Esophagus squamous epithelium (tissue), 5 donors: Measurements from ENCODE around the gene TMEM89. TPM values are rescaled to one million over a fixed set of nuclear protein-coding genes. Genes with fewer than 3 reads are reported as not detected.

ENCODE experiments used
- DNase-seq: peaks from one replicate; lab custom pipeline; 2025; lab: John Stamatoyannopoulos, UW
- H3K27ac ChIP-seq, 4 donors: fragments of 200-600 bp; sonication (generic); one replicate each; pipeline ENCODE4 v1.5.1; 2016 to 2019; ENCODE audit warnings: mild to moderate bottlenecking in 1 of 4
- H3K27me3 ChIP-seq, 4 donors: fragments of 200-600 bp; sonication (generic); 1 replicate in 3 of 4; 2 replicates in 1 of 4; pipeline versions ENCODE4 v1.5.1 to v1.6.0; 2017 to 2021; ENCODE audit warnings: antibody characterized with exemption in 1 of 4
- H3K36me3 ChIP-seq, 3 donors: fragments of 200-600 bp; sonication (generic); one replicate each; pipeline ENCODE4 v1.5.1; 2016 to 2019
- H3K4me1 ChIP-seq, 3 donors: fragments of 200-600 bp; sonication (generic); one replicate each; pipeline ENCODE4 v1.5.1; 2017 to 2019
- H3K4me3 ChIP-seq, 4 donors: fragments of 200-600 bp; sonication (generic); 1 replicate in 3 of 4; 2 replicates in 1 of 4; pipeline ENCODE4 v1.5.1; 2016 to 2019; ENCODE audit warnings: mild to moderate bottlenecking in 2 of 4, moderate library complexity in 1 of 4
- H3K9me3 ChIP-seq, 3 donors: fragments of 200-600 bp; sonication (generic); one replicate each; pipeline ENCODE4 v1.5.1; 2016 to 2019
- CTCF ChIP-seq, 6 experiments: fragments of 450-650 bp in 4 of 6; fragments of 200-600 bp in 2 of 6; sonication (generic) in 2 of 6; IDR thresholded peaks; one replicate each; pipeline ENCODE4 v1.5.1; 2016 to 2019; ENCODE audit warnings: antibody characterized with exemption in 6 of 6, mild to moderate bottlenecking in 4 of 6, moderate library complexity in 4 of 6
- POLR2A ChIP-seq, 4 donors: fragments of 450-650 bp; IDR thresholded peaks; one replicate each; pipeline ENCODE4 v1.6.1; 2017; ENCODE audit warnings: antibody characterized with exemption in 4 of 4, mild to moderate bottlenecking in 4 of 4, moderate library complexity in 3 of 4
- WGBS, 2 donors: methylation state at CpG; one replicate each; pipeline ENCODE4 v1.1.5; 2018; 5-methylcytosine and 5-hydroxymethylcytosine counted together
- intact Hi-C: fragments of 100-400 bp; cut with DNase I; formaldehyde crosslinking; loops from one replicate; pipeline ENCODE4 v1.15.0; 2022
- total RNA-seq, 4 donors: library from RNA; depleted of rRNA; stranded (reverse); fragments of >200 nt; gene quantifications; one replicate each; pipeline ENCODE4 v1.1.0, GENCODE V29; 2016
- donor health status: DM: yes; HTN: yes; CAD: no.

The TMEM89 gene
- total RNA-seq, 4 donors from 2014 or later, result not detected

- Histone ChIP-seq H3K4me3 (peak overlapping the region; percentile 42 to 76 (median 53)), H3K36me3 (no peaks in the 10 kb centered on the region), H3K4me1 (peaks cover 20 to 29% (median 24%) of the 10 kb centered on the region in 3 donors), H3K9me3 (no peaks in the 10 kb centered on the region), H3K27me3 (peaks cover 0 to 58% (median under 1%) of the 10 kb centered on the region in 4 donors), H3K27ac (peak overlapping the region in 3 of 4 donors; percentile 43 to 86 (median 76))
- intact Hi-C loops, result no loop called here
- 54 to 69% methylated on average over 13 to 31 of the region's 45 CpGs for WGBS, 2 donors
- no peak for DNase-seq
- TF ChIP-seq POLR2A (IDR thresholded peaks at IDR 0.05) (no peak), CTCF (IDR thresholded peaks at IDR 0.05) (no peak)
These were observed 35.3 kb upstream of the TMEM89 start for GRCh38 chr3:48656841-48657281.

GRCh38 chr3:48656061-48656840 lies 34.7 kb upstream of the TMEM89 start:
- intact Hi-C loops, result no loop called here
- Histone ChIP-seq H3K4me1 (peaks cover 14 to 23% (median 20%) of the 10 kb centered on the region in 3 donors), H3K27ac (peak overlapping the region; percentile 43 to 86 (median 70)), H3K27me3 (peaks cover 0 to 52% (median 0%) of the 10 kb centered on the region in 4 donors), H3K36me3 (no peaks in the 10 kb centered on the region), H3K9me3 (no peaks in the 10 kb centered on the region), H3K4me3 (peak overlapping the region; percentile 42 to 76 (median 53))
- DNase-seq, result no peak
- TF ChIP-seq CTCF (IDR thresholded peaks at IDR 0.05), result peak; percentile 60 to 86 (median 76)
- no peak for TF ChIP-seq POLR2A (IDR thresholded peaks at IDR 0.05)
- 0 to 1% methylated on average over 4 to 29 of the region's 94 CpGs for WGBS, 2 donors

- H3K36me3 ChIP-seq, result no peaks in the 10 kb centered on the region
- H3K4me3 ChIP-seq, result peak overlapping the region; percentile 42 to 76 (median 53)
- 50% methylated on average over 4 of the region's 30 CpGs; no CpG with 5 or more reads in 1 of the 2 donors for WGBS, 2 donors
- no peak for TF ChIP-seq POLR2A (IDR thresholded peaks at IDR 0.05)
- no peak for TF ChIP-seq CTCF (IDR thresholded peaks at IDR 0.05)
- peak overlapping the region; percentile 43 to 86 (median 70) for H3K27ac ChIP-seq
- no peaks in the 10 kb centered on the region for H3K9me3 ChIP-seq
- H3K27me3 ChIP-seq, result peaks cover 0 to 46% (median 0%) of the 10 kb centered on the region in 4 donors
- intact Hi-C loops, result no loop called here
- H3K4me1 ChIP-seq, result peaks cover 13 to 19% (median 16%) of the 10 kb centered on the region in 3 donors
- no peak for DNase-seq
These were observed 34.0 kb upstream of the TMEM89 start for GRCh38 chr3:48655606-48656005.

- intact Hi-C loops, result no loop called here
- peaks cover 0 to 40% (median 0%) of the 10 kb centered on the region in 4 donors for H3K27me3 ChIP-seq
- H3K4me1 ChIP-seq, result peaks cover 13 to 19% (median 16%) of the 10 kb centered on the region in 3 donors
- no peaks in the 10 kb centered on the region for H3K36me3 ChIP-seq
- 89 to 92% methylated on average over 5 to 9 of the region's 12 CpGs for WGBS, 2 donors
- peak overlapping the region in 1 of 4 donors; percentile 76 for H3K4me3 ChIP-seq
- no peaks in the 10 kb centered on the region for H3K9me3 ChIP-seq
- no peak for DNase-seq
- H3K27ac ChIP-seq, result no peak overlapping the region
- TF ChIP-seq CTCF (IDR thresholded peaks at IDR 0.05) (no peak), POLR2A (IDR thresholded peaks at IDR 0.05) (no peak)
These were observed 33.5 kb upstream of the TMEM89 start for GRCh38 chr3:48655063-48655462.
